WTC11 (cell line): ENCODE measurements around the gene PPP1R18. TPM values are rescaled to one million over a fixed set of nuclear protein-coding genes. Genes with fewer than 3 reads are reported as not detected.
A peak's percentile ranks its signal among the peaks of the same experiment; 100 is the strongest.

ENCODE experiments used
- EMX1 ChIP-seq: fragments of 250-450 bp; sonication (Bioruptor Pico); IDR thresholded peaks from 2 replicates; pipeline ENCODE4 v1.8.0; 2021; ENCODE audit warnings: mild to moderate bottlenecking
- GABPB1 ChIP-seq: sonication (generic); formaldehyde crosslinking; IDR thresholded peaks from 2 replicates; pipeline ENCODE4 v1.8.1; 2023; ENCODE audit warnings: mild to moderate bottlenecking, missing genetic modification reagents
- NR2C2 ChIP-seq: sonication (generic); formaldehyde crosslinking; IDR thresholded peaks from 2 replicates; pipeline ENCODE4 v1.8.0; 2022; ENCODE audit warnings: mild to moderate bottlenecking, missing genetic modification reagents
- NR3C1 ChIP-seq: sonication (generic); formaldehyde crosslinking; conservative IDR thresholded peaks from 2 replicates; pipeline ENCODE4 v1.8.1; 2023; ENCODE audit warnings: low read depth, mild to moderate bottlenecking, missing genetic modification reagents
- OVOL2 ChIP-seq: fragments of 250-450 bp; sonication (Bioruptor Pico); IDR thresholded peaks from 2 replicates; pipeline ENCODE4 v1.9.0; 2021; ENCODE audit warnings: mild to moderate bottlenecking, borderline replicate concordance
- RELA ChIP-seq: sonication (generic); formaldehyde crosslinking; IDR thresholded peaks from 2 replicates; pipeline ENCODE4 v1.8.1; 2022; ENCODE audit warnings: missing genetic modification reagents, mild to moderate bottlenecking, borderline replicate concordance
- SP1 ChIP-seq: sonication (generic); formaldehyde crosslinking; conservative IDR thresholded peaks from 2 replicates; pipeline ENCODE4 v1.8.1; 2022; ENCODE audit warnings: missing genetic modification reagents
- ZNF317 ChIP-seq: sonication (generic); formaldehyde crosslinking; IDR thresholded peaks from 2 replicates; pipeline ENCODE4 v1.8.1; 2023; ENCODE audit warnings: low read depth, mild to moderate bottlenecking, moderate library complexity, missing genetic modification reagents, borderline replicate concordance
- ZNF423 ChIP-seq: fragments of 250-450 bp; sonication (Bioruptor Pico); IDR thresholded peaks from 2 replicates; pipeline ENCODE4 v2.1.2; 2022; ENCODE audit warnings: mild to moderate bottlenecking, moderate library complexity
- total RNA-seq: library from RNA; stranded (reverse); gene quantifications from 3 replicates; pipeline ENCODE4 v1.2.3, GENCODE V29; 2021
- TF ChIP-seq, protein P1 (sequence below): fragments of 250-450 bp; sonication (Bioruptor Pico); IDR thresholded peaks from 2 replicates; pipeline ENCODE4 v1.9.0; 2021; ENCODE audit warnings: mild to moderate bottlenecking, borderline replicate concordance
- TF ChIP-seq, protein P2 (sequence below): sonication (generic); formaldehyde crosslinking; conservative IDR thresholded peaks from 2 replicates; pipeline ENCODE4 v1.8.1; 2022; ENCODE audit warnings: mild to moderate bottlenecking, missing genetic modification reagents
- TF ChIP-seq, protein P3 (sequence below): sonication (generic); formaldehyde crosslinking; IDR thresholded peaks from 2 replicates; pipeline ENCODE4 v1.8.1; 2022; ENCODE audit warnings: mild to moderate bottlenecking, moderate library complexity, missing genetic modification reagents
- TF ChIP-seq, protein P4 (sequence below): sonication (generic); formaldehyde crosslinking; IDR thresholded peaks from 2 replicates; pipeline ENCODE4 v1.8.1; 2023; ENCODE audit warnings: mild to moderate bottlenecking, missing genetic modification reagents, borderline replicate concordance
- TF ChIP-seq, protein P5 (sequence below): sonication (generic); formaldehyde crosslinking; IDR thresholded peaks from 2 replicates; pipeline ENCODE4 v1.8.1; 2023; ENCODE audit warnings: mild to moderate bottlenecking, moderate library complexity, missing genetic modification reagents
- TF ChIP-seq, protein P6 (sequence below): fragments of 250-450 bp; sonication (Bioruptor Pico); IDR thresholded peaks from 2 replicates; pipeline ENCODE4 v1.8.0; 2021; ENCODE audit warnings: mild to moderate bottlenecking
- TF ChIP-seq, protein P7 (sequence below): sonication (generic); formaldehyde crosslinking; IDR thresholded peaks from 2 replicates; pipeline ENCODE4 v1.8.0; 2022; ENCODE audit warnings: mild to moderate bottlenecking, missing genetic modification reagents
- TF ChIP-seq, protein P8 (sequence below): fragments of 250-450 bp; sonication (Bioruptor Pico); IDR thresholded peaks from 2 replicates; pipeline ENCODE4 v1.9.0; 2021; ENCODE audit warnings: moderate library complexity, mild to moderate bottlenecking, inconsistent platforms, borderline replicate concordance
- TF ChIP-seq, protein P9 (sequence below): sonication (generic); formaldehyde crosslinking; IDR thresholded peaks from 2 replicates; pipeline ENCODE4 v1.8.1; 2022; ENCODE audit warnings: low read depth, missing genetic modification reagents, borderline replicate concordance
- TF ChIP-seq, protein P10 (sequence below): sonication (generic); formaldehyde crosslinking; IDR thresholded peaks from 2 replicates; pipeline ENCODE4 v1.8.0; 2022; ENCODE audit warnings: mild to moderate bottlenecking, missing genetic modification reagents

PPP1R18 gene
- total RNA-seq, 1 experiment from 2014 or later, result 36.5 TPM

DNA sequence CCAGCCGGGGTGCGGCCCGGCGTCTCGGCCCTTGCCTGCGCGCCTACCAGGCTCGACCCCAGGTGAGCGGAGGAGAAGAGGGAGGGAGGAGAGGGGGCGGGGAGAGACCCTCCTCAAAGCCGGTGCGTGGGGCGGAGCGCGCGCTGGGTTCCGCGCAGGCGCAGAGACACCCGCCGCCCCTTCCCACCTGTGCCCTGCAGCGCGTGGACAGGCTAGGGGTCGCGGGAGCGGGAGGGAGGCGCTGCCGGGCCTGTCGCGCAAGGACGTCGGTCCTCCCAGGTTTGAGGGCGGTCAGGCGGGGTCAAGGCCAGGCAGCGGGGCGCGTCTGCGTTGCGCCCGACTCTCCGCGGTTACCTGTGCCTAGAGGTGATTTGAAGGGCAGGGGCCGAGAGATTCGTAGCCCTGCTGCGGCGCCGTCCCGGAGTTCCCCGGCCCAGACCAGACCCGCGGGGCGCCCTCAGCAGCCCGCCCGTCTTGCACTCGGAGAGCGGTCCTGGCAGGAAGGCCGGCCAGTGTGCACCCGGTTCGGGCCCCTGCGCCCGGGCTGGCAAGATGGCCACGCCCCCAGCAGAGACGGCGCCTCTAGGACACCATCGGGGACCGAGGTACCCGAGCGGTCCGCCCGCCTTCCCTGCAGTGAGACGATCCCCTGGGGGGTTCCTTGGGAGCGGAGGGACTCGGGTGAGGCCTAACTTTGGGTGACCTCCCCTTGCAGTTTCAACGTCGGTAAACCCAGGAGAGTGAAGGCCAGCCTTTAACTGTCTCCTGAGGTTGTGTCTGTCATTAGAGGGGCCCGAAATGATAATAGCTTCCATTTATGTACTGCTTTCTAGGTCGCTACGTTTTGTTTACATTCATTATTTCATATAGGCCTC lies 39.0 kb downstream of the PPP1R18 start (continued):
- TF ChIP-seq, protein P1, sequence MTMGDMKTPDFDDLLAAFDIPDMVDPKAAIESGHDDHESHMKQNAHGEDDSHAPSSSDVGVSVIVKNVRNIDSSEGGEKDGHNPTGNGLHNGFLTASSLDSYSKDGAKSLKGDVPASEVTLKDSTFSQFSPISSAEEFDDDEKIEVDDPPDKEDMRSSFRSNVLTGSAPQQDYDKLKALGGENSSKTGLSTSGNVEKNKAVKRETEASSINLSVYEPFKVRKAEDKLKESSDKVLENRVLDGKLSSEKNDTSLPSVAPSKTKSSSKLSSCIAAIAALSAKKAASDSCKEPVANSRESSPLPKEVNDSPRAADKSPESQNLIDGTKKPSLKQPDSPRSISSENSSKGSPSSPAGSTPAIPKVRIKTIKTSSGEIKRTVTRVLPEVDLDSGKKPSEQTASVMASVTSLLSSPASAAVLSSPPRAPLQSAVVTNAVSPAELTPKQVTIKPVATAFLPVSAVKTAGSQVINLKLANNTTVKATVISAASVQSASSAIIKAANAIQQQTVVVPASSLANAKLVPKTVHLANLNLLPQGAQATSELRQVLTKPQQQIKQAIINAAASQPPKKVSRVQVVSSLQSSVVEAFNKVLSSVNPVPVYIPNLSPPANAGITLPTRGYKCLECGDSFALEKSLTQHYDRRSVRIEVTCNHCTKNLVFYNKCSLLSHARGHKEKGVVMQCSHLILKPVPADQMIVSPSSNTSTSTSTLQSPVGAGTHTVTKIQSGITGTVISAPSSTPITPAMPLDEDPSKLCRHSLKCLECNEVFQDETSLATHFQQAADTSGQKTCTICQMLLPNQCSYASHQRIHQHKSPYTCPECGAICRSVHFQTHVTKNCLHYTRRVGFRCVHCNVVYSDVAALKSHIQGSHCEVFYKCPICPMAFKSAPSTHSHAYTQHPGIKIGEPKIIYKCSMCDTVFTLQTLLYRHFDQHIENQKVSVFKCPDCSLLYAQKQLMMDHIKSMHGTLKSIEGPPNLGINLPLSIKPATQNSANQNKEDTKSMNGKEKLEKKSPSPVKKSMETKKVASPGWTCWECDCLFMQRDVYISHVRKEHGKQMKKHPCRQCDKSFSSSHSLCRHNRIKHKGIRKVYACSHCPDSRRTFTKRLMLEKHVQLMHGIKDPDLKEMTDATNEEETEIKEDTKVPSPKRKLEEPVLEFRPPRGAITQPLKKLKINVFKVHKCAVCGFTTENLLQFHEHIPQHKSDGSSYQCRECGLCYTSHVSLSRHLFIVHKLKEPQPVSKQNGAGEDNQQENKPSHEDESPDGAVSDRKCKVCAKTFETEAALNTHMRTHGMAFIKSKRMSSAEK, result no peak
- TF ChIP-seq, protein P2, sequence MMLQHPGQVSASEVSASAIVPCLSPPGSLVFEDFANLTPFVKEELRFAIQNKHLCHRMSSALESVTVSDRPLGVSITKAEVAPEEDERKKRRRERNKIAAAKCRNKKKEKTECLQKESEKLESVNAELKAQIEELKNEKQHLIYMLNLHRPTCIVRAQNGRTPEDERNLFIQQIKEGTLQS (CRISPR knock-in tag), result no peak
- TF ChIP-seq NR3C1 (no peak), ZNF317 (CRISPR knock-in tag) (peak; percentile 53; the same call in 1 of the 2 replicates), SP1 (CRISPR knock-in tag) (peak; percentile 62), ZNF423 (CRISPR knock-in tag) (peak; percentile 41; the same call in 1 of the 2 replicates), RELA (CRISPR knock-in tag) (peak; percentile 89), NR2C2 (0 out of 2 replicates have a peak, but pooled peaks have one; percentile 42), EMX1 (CRISPR knock-in tag) (peak; percentile 10; the same call in 1 of the 2 replicates), GABPB1 (CRISPR knock-in tag) (peak; percentile 81), OVOL2 (CRISPR knock-in tag) (no peak)
- TF ChIP-seq, protein P3, sequence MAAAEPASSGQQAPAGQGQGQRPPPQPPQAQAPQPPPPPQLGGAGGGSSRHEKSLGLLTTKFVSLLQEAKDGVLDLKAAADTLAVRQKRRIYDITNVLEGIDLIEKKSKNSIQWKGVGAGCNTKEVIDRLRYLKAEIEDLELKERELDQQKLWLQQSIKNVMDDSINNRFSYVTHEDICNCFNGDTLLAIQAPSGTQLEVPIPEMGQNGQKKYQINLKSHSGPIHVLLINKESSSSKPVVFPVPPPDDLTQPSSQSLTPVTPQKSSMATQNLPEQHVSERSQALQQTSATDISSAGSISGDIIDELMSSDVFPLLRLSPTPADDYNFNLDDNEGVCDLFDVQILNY (CRISPR knock-in tag), result peak; percentile 83; the same call in 1 of the 2 replicates
- TF ChIP-seq, protein P4, sequence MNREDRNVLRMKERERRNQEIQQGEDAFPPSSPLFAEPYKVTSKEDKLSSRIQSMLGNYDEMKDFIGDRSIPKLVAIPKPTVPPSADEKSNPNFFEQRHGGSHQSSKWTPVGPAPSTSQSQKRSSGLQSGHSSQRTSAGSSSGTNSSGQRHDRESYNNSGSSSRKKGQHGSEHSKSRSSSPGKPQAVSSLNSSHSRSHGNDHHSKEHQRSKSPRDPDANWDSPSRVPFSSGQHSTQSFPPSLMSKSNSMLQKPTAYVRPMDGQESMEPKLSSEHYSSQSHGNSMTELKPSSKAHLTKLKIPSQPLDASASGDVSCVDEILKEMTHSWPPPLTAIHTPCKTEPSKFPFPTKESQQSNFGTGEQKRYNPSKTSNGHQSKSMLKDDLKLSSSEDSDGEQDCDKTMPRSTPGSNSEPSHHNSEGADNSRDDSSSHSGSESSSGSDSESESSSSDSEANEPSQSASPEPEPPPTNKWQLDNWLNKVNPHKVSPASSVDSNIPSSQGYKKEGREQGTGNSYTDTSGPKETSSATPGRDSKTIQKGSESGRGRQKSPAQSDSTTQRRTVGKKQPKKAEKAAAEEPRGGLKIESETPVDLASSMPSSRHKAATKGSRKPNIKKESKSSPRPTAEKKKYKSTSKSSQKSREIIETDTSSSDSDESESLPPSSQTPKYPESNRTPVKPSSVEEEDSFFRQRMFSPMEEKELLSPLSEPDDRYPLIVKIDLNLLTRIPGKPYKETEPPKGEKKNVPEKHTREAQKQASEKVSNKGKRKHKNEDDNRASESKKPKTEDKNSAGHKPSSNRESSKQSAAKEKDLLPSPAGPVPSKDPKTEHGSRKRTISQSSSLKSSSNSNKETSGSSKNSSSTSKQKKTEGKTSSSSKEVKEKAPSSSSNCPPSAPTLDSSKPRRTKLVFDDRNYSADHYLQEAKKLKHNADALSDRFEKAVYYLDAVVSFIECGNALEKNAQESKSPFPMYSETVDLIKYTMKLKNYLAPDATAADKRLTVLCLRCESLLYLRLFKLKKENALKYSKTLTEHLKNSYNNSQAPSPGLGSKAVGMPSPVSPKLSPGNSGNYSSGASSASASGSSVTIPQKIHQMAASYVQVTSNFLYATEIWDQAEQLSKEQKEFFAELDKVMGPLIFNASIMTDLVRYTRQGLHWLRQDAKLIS (CRISPR knock-in tag), result no peak
- TF ChIP-seq, protein P5, sequence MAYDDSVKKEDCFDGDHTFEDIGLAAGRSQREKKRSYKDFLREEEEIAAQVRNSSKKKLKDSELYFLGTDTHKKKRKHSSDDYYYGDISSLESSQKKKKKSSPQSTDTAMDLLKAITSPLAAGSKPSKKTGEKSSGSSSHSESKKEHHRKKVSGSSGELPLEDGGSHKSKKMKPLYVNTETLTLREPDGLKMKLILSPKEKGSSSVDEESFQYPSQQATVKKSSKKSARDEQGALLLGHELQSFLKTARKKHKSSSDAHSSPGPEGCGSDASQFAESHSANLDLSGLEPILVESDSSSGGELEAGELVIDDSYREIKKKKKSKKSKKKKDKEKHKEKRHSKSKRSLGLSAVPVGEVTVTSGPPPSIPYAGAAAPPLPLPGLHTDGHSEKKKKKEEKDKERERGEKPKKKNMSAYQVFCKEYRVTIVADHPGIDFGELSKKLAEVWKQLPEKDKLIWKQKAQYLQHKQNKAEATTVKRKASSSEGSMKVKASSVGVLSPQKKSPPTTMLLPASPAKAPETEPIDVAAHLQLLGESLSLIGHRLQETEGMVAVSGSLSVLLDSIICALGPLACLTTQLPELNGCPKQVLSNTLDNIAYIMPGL, result peak; percentile 95
- TF ChIP-seq, protein P6, sequence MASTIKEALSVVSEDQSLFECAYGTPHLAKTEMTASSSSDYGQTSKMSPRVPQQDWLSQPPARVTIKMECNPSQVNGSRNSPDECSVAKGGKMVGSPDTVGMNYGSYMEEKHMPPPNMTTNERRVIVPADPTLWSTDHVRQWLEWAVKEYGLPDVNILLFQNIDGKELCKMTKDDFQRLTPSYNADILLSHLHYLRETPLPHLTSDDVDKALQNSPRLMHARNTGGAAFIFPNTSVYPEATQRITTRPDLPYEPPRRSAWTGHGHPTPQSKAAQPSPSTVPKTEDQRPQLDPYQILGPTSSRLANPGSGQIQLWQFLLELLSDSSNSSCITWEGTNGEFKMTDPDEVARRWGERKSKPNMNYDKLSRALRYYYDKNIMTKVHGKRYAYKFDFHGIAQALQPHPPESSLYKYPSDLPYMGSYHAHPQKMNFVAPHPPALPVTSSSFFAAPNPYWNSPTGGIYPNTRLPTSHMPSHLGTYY (CRISPR knock-in tag), result no peak
- TF ChIP-seq, protein P7, sequence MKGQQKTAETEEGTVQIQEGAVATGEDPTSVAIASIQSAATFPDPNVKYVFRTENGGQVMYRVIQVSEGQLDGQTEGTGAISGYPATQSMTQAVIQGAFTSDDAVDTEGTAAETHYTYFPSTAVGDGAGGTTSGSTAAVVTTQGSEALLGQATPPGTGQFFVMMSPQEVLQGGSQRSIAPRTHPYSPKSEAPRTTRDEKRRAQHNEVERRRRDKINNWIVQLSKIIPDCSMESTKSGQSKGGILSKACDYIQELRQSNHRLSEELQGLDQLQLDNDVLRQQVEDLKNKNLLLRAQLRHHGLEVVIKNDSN, result no peak
- TF ChIP-seq, protein P8, sequence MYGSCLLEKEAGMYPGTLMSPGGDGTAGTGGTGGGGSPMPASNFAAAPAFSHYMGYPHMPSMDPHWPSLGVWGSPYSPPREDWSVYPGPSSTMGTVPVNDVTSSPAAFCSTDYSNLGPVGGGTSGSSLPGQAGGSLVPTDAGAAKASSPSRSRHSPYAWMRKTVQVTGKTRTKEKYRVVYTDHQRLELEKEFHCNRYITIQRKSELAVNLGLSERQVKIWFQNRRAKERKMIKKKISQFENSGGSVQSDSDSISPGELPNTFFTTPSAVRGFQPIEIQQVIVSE (CRISPR knock-in tag), result no peak
- TF ChIP-seq, protein P9, sequence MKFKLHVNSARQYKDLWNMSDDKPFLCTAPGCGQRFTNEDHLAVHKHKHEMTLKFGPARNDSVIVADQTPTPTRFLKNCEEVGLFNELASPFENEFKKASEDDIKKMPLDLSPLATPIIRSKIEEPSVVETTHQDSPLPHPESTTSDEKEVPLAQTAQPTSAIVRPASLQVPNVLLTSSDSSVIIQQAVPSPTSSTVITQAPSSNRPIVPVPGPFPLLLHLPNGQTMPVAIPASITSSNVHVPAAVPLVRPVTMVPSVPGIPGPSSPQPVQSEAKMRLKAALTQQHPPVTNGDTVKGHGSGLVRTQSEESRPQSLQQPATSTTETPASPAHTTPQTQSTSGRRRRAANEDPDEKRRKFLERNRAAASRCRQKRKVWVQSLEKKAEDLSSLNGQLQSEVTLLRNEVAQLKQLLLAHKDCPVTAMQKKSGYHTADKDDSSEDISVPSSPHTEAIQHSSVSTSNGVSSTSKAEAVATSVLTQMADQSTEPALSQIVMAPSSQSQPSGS (CRISPR knock-in tag), result no peak
- TF ChIP-seq, protein P10, sequence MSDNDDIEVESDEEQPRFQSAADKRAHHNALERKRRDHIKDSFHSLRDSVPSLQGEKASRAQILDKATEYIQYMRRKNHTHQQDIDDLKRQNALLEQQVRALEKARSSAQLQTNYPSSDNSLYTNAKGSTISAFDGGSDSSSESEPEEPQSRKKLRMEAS (CRISPR knock-in tag), result peak; percentile 91
